ENCODE data around the gene ZNF629.

ZNF629 gene

DNA sequence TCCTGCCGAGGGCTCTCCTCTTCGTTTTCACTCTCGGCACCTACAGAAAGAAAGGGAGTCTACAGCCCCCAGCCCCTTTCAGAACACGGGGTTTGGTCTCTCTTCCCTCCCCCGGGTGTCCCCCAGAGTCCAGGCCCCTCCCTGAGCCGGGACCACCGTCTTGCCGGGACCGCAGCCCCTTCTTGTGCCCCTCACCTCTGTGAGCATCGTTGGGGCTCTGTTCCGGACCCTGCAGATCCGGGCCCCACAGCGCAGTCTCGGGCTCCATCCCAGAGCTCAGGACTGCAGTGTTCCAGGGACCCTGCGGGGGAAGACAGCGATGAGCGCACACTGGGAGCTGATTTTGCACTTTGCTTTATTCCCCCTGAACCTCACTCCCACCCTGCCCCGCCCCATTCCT, 2.8 kb downstream of the ZNF629 start:
- TF ChIP-seq, protein P1, sequence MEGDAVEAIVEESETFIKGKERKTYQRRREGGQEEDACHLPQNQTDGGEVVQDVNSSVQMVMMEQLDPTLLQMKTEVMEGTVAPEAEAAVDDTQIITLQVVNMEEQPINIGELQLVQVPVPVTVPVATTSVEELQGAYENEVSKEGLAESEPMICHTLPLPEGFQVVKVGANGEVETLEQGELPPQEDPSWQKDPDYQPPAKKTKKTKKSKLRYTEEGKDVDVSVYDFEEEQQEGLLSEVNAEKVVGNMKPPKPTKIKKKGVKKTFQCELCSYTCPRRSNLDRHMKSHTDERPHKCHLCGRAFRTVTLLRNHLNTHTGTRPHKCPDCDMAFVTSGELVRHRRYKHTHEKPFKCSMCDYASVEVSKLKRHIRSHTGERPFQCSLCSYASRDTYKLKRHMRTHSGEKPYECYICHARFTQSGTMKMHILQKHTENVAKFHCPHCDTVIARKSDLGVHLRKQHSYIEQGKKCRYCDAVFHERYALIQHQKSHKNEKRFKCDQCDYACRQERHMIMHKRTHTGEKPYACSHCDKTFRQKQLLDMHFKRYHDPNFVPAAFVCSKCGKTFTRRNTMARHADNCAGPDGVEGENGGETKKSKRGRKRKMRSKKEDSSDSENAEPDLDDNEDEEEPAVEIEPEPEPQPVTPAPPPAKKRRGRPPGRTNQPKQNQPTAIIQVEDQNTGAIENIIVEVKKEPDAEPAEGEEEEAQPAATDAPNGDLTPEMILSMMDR (IDR thresholded peaks at IDR 0.05; ENCODE audit: insufficient read depth, low read length, poor library complexity, severe bottlenecking), result no peak
- no peaks in the 10 kb centered on the region for H3K36me3 ChIP-seq (ENCODE audit: control insufficient read depth, insufficient read depth, low read length)
- H3K4me3 ChIP-seq (replicated peaks; ENCODE audit: low read depth, low read length), result no peak overlapping the region
- no peak for DNase-seq (ENCODE audit: extremely low read depth, insufficient read length)
- no peaks in the 10 kb centered on the region for H3K27me3 ChIP-seq (replicated peaks; ENCODE audit: control insufficient read depth, insufficient read depth, low read length)

DNA sequence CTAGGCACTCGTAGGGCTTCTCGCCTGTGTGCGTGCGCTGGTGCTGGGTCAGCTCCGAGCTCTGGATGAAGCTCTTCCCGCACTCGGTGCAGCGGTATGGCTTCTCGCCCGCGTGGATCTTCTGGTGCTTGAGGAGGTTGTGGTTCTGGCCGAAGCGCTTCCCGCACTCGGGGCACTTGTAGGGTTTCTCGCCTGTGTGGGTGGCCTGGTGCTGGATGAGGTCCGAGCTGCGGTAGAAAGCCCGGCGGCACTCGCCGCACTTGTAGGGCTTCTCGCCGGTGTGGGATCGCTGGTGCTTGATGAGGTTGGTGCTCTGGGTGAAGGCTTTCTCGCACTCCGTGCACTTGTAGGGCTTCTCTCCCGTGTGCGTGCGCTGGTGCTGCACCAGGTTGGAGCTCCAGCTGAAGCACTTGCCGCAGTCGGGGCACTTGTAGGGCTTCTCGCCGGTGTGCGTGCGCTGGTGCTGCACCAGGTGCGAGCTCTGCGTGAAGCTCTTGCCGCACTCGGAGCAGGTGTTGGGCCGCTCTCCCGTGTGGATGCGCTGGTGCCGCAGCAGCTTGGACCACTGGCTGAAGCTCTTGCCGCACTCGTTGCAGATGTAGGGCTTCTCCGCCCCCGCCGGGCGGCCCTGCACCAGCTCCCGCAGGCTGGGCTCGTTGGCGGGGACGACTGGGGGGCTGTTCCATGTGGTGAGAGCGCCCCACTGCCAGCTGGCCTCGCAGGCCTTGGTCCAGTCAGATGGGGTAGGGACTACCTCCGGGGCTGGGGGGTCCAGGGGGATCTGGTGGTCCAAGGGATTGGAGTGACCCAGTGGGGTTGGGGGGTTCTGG, 3.5 kb downstream of the ZNF629 start:
- TF ChIP-seq, protein P1 (IDR thresholded peaks at IDR 0.05; ENCODE audit: insufficient read depth, low read length, poor library complexity, severe bottlenecking), result no peak
- Histone ChIP-seq H3K4me3 (replicated peaks; ENCODE audit: low read depth, low read length) (no peak overlapping the region), H3K36me3 (ENCODE audit: control insufficient read depth, insufficient read depth, low read length) (no peaks in the 10 kb centered on the region), H3K27me3 (replicated peaks; ENCODE audit: control insufficient read depth, insufficient read depth, low read length) (no peaks in the 10 kb centered on the region)
- DNase-seq (ENCODE audit: extremely low read depth, insufficient read length), result no peak

DNA sequence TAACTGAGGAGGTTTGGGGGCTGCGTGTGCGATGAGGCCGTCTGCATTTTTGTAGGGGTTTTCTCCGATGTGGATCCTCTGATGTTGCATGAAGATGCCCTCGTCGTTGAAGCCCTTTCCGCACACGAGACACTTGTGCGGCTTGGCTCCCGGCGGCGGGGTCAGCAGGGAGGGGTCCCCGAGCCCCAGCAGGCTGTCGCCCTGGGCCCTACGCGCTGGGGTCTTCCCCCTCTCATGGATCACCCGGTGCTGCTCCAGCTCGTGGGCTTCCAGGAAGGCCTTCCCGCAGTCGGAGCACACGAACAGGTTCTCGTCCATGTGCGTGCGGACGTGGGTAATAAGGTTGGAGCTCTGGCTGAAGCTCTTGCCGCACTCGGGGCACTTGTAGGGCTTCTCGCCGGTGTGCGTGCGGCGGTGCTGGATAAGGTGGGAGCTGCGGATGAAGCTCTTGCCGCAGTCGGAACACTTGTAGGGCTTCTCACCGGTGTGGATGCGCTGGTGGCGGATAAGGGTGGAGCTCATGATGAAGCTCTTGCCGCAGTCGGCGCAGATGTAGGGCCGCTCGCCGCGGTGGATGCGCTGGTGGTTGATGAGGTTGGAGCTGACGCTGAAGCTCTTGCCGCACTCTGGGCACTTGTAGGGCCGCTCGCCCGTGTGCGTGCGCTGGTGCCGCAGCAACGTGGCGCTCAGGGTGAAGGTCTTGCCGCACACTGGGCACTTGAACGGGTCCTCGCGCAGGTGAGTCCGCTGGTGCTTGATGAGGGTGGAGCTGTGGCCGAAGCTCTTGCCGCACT, 4.3 kb downstream of the ZNF629 start:
- TF ChIP-seq, protein P1 (IDR thresholded peaks at IDR 0.05; ENCODE audit: insufficient read depth, low read length, poor library complexity, severe bottlenecking), result no peak
- Histone ChIP-seq H3K36me3 (ENCODE audit: control insufficient read depth, insufficient read depth, low read length) (no peaks in the 10 kb centered on the region), H3K27me3 (replicated peaks; ENCODE audit: control insufficient read depth, insufficient read depth, low read length) (no peaks in the 10 kb centered on the region), H3K4me3 (replicated peaks; ENCODE audit: low read depth, low read length) (no peak overlapping the region)
- DNase-seq (ENCODE audit: extremely low read depth, insufficient read length), result no peak

DNA sequence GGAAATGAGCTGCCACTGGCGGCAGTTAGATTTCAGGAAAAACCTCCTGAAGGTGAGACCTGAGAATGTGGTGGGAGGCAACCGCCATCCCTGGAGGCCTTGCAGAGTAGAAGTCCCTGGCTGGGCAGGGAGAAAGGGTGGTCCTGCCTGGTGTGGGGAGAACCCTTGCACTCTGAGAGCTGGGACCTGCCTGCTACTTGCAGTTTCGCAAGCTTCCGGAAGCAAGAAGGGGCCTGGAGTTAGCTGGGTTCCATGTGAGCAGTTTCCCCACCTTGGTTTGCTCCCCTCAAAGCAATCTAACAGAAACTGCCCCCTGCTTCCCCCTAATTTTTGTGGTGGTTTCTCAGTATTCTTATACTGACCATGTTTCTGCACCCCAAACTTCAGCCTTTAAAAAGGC, 6.5 kb downstream of the ZNF629 start:
- DNase-seq (ENCODE audit: extremely low read depth, insufficient read length), result no peak
- Histone ChIP-seq H3K4me3 (replicated peaks; ENCODE audit: low read depth, low read length) (no peak overlapping the region), H3K27me3 (replicated peaks; ENCODE audit: control insufficient read depth, insufficient read depth, low read length) (no peaks in the 10 kb centered on the region), H3K36me3 (ENCODE audit: control insufficient read depth, insufficient read depth, low read length) (no peaks in the 10 kb centered on the region)
- TF ChIP-seq, protein P1 (IDR thresholded peaks at IDR 0.05; ENCODE audit: insufficient read depth, low read length, poor library complexity, severe bottlenecking), result no peak

DNA sequence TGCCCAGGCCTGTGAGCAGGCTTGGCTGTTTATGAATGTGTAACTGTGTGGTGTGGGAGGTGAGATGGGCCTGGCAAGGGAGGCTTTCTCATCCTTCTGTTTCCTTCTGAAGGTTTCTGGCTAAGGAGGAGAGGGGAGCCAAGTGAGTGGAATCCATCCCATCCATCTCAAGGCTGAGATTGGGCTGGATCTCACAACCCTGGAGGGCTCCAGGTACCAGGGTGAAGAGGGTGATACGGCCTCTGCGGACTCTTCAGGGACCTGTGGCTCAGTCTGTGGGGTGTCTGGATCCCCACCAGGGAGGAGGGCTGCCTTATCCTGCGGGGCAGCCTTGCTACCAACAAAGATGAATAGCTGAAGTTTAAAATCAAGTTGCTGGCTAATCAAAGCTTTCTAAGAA, 7.0 kb downstream of the ZNF629 start:
- no peaks in the 10 kb centered on the region; the same call in 1 of the 2 replicates for H3K36me3 ChIP-seq (ENCODE audit: control insufficient read depth, insufficient read depth, low read length)
- no peaks in the 10 kb centered on the region for H3K27me3 ChIP-seq (replicated peaks; ENCODE audit: control insufficient read depth, insufficient read depth, low read length)
- TF ChIP-seq, protein P1 (IDR thresholded peaks at IDR 0.05; ENCODE audit: insufficient read depth, low read length, poor library complexity, severe bottlenecking), result no peak
- DNase-seq (ENCODE audit: extremely low read depth, insufficient read length), result no peak
- no peak overlapping the region for H3K4me3 ChIP-seq (replicated peaks; ENCODE audit: low read depth, low read length)

Data from GM06990 (cell line).